Stimulated activated CD4-positive, alpha-beta T cell treated with anti-CD3 and anti-CD28 coated beads, TNF-alpha, amount 100 ng/mL, for 24 hours (primary cell): ENCODE results near the gene ULK3.
"Not testable (repeated sequence)": the region's sequence is repeated elsewhere in the genome, so short reads cannot be mapped to it uniquely, and the experiment has no call there.

ENCODE experiments used
- DNase-seq, 3 experiments: peaks; one replicate each; pipeline ENCODE4 v3.0.0-alpha.2; 2020; ENCODE audit warnings: low read depth in 3 of 3

ULK3 gene

GRCh38 chr15:74842581-74843444 lies at the start of gene ULK3:
Gene ULK3 (minus strand): TSS chr15:74843156. CDS start chr15:74843105, 51 bp downstream.
- peak; percentile 84 to 91 (median 90) for DNase-seq

GRCh38 chr15:74892313-74892712 lies 49.4 kb upstream of the ULK3 start:
- DNase-seq: no peak

GRCh38 chr15:74891469-74891868 lies 48.5 kb upstream of the ULK3 start:
- no peak for DNase-seq

GRCh38 chr15:74890665-74890960 lies 47.7 kb upstream of the ULK3 start:
- no peak for DNase-seq

GRCh38 chr15:74889883-74890664 lies 47.1 kb upstream of the ULK3 start, which contains the start of gene MPI:
Gene MPI (plus strand): TSS chr15:74890042. CDS start chr15:74890074, 32 bp downstream.
- DNase-seq: peak; percentile 76 to 90 (median 79)

GRCh38 chr15:74889390-74889882 lies 46.5 kb upstream of the ULK3 start:
- no peak for DNase-seq

- DNase-seq: no peak
Observed at GRCh38 chr15:74888716-74889115, 45.8 kb upstream of the ULK3 start.

- not testable (repeated sequence) for DNase-seq
Observed at GRCh38 chr15:74887537-74888193, 44.7 kb upstream of the ULK3 start.

GRCh38 chr15:74885461-74885860 lies 42.5 kb upstream of the ULK3 start:
- no peak for DNase-seq

- no peak for DNase-seq
Observed at GRCh38 chr15:74884428-74885223, 41.7 kb upstream of the ULK3 start.

- no peak for DNase-seq
Observed at GRCh38 chr15:74882528-74882927, 39.6 kb upstream of the ULK3 start.

- no peak for DNase-seq
Observed at GRCh38 chr15:74878273-74878672, 35.3 kb upstream of the ULK3 start.

GRCh38 chr15:74873756-74874424 lies 30.9 kb upstream of the ULK3 start:
- no peak for DNase-seq

GRCh38 chr15:74873036-74873755 lies 30.2 kb upstream of the ULK3 start, which contains the start of gene SCAMP2:
Gene SCAMP2 (minus strand): TSS chr15:74873365. CDS start chr15:74873255, 110 bp downstream.
- DNase-seq: peak; percentile 84 to 90 (median 84)

GRCh38 chr15:74872702-74873035 lies 29.7 kb upstream of the ULK3 start:
- DNase-seq: no peak

GRCh38 chr15:74870436-74871215 lies 27.7 kb upstream of the ULK3 start:
- DNase-seq: no peak

- peak in 1 of 3 experiments; percentile 24 for DNase-seq
Observed at GRCh38 chr15:74869726-74870407, 26.9 kb upstream of the ULK3 start.

GRCh38 chr15:74869372-74869725 lies 26.4 kb upstream of the ULK3 start:
- DNase-seq: no peak

- DNase-seq: no peak
Observed at GRCh38 chr15:74868059-74868458, 25.1 kb upstream of the ULK3 start.
